Kidney (tissue), 14 donors: ENCODE measurements around the gene HOXD11. TPM values are rescaled to one million over a fixed set of nuclear protein-coding genes. Genes with fewer than 3 reads are reported as not detected.

Experiments
- DNase-seq, 5 donors: peaks; one replicate each; pipeline ENCODE4 v3.0.0-alpha.2; 2013 to 2020
- FAIRE-seq: peaks from 2 replicates; lab custom pipeline; 2012; peaks lifted over from hg19 to GRCh38; lab: Jason Lieb, UNC
- H3K27ac ChIP-seq, 2 donors: one replicate each; pipeline ENCODE4 v1.7.0; 2013; ENCODE audit warnings: low read depth in 2 of 2, low read length in 2 of 2, inconsistent platforms in 1 of 2
- H3K27me3 ChIP-seq: one replicate; pipeline ENCODE4 v1.7.1; 2013; ENCODE audit warnings: low read length, inconsistent platforms; ENCODE audit not compliant: control insufficient read depth, insufficient read depth
- H3K36me3 ChIP-seq, 3 donors: one replicate each; pipeline versions ENCODE4 v1.7.0 to v1.7.1; 2013; ENCODE audit warnings: low read length in 3 of 3, control low read depth in 1 of 3, inconsistent platforms in 1 of 3; ENCODE audit not compliant: insufficient read depth in 3 of 3, control insufficient read depth in 2 of 3
- H3K4me1 ChIP-seq, 3 donors: one replicate each; pipeline versions ENCODE4 v1.7.0 to v1.7.1; 2013; ENCODE audit warnings: low read length in 3 of 3, inconsistent platforms in 1 of 3, low read depth in 1 of 3; ENCODE audit not compliant: control insufficient read depth in 2 of 3, insufficient read depth in 2 of 3
- H3K4me3 ChIP-seq, 3 donors: one replicate each; pipeline versions ENCODE4 v1.7.0 to v1.8.1; 2013; ENCODE audit warnings: low read length in 3 of 3, control low read depth in 1 of 3, inconsistent platforms in 1 of 3
- H3K9ac ChIP-seq, 3 donors: one replicate each; pipeline versions ENCODE4 v1.7.0 to v1.7.1; 2013; ENCODE audit warnings: low read length in 3 of 3, control low read depth in 1 of 3, inconsistent platforms in 1 of 3
- H3K9me3 ChIP-seq, 3 donors: one replicate each; pipeline versions ENCODE4 v1.7.0 to v1.7.1; 2013; ENCODE audit warnings: low read length in 3 of 3, control low read depth in 1 of 3, inconsistent platforms in 1 of 3; ENCODE audit not compliant: control insufficient read depth in 2 of 3, insufficient read depth in 1 of 3
- CTCF ChIP-seq: IDR thresholded peaks from 3 replicates; pipeline ENCODE4 v1.5.1; 2012; ENCODE audit warnings: mild to moderate bottlenecking, moderate library complexity, borderline replicate concordance; ENCODE audit not compliant: insufficient read depth; ENCODE audit errors: extremely low read depth
- intact Hi-C: fragments of 100-400 bp; cut with DNase I; formaldehyde crosslinking; loops from one replicate; pipeline ENCODE4 v1.11.1; 2022
- polyA plus RNA-seq: library from polyadenylated mRNA; stranded (reverse); fragments of 350-450 nt; fragmentation: Illumina TruSeq; extraction: RNeasy Lipid Tissue Mini Kit (QIAGEN cat#74804); gene quantifications from one replicate; pipeline ENCODE4 v1.2.3, GENCODE V29; 2014; ENCODE audit warnings: low read depth, low replicate concordance; ENCODE audit not compliant: insufficient read depth
- total RNA-seq: library from RNA; stranded (reverse); fragmentation: NEBNext Ultra II Directional; extraction: Animal tissue kit (Norgen Biotek cat#: 25700); gene quantifications from one replicate; pipeline ENCODE4 v1.2.1, GENCODE V29; 2021
- donor health status: control.
- donor health status: control.
- donor health status: control.
- donor health status: control.
- donor health status: control.
- donor health status: DM: yes; HTN: yes; CAD: no.
- donor health status: Normal renal cell carcinoma (clear cell type).

Gene HOXD11
- total and polyA plus RNA-seq, 2 donors from 2014 or later: 5.8 to 15.9 TPM

GRCh38 chr2:176138923-176139660 is 32.0 kb downstream of the HOXD11 start:
- peak overlapping the region; percentile 94 to 97 for H3K27ac ChIP-seq
- peak overlapping the region; percentile 71 to 84 (median 73) for H3K4me3 ChIP-seq
- DNase-seq: peak in 3 of 5 donors; percentile 58 to 76 (median 75)
- H3K9ac ChIP-seq: peak overlapping the region; percentile 44 to 95 (median 80)
- H3K4me1 ChIP-seq: peaks cover 6 to 25% (median 18%) of the 10 kb centered on the region in 3 donors
- intact Hi-C loops: no loop called here
- no peak for TF ChIP-seq CTCF
- no peaks in the 10 kb centered on the region for H3K9me3 ChIP-seq
- H3K27me3 ChIP-seq: no peaks in the 10 kb centered on the region
- FAIRE-seq: no peak
- no peaks in the 10 kb centered on the region for H3K36me3 ChIP-seq

GRCh38 chr2:176139661-176140512 is 32.8 kb downstream of the HOXD11 start:
- Histone ChIP-seq H3K36me3 (no peaks in the 10 kb centered on the region), H3K4me3 (peak overlapping the region; percentile 71 to 84 (median 73)), H3K27me3 (no peaks in the 10 kb centered on the region), H3K9me3 (no peaks in the 10 kb centered on the region), H3K9ac (peak overlapping the region; percentile 58 to 95 (median 80)), H3K4me1 (peaks cover 6 to 25% (median 18%) of the 10 kb centered on the region in 3 donors), H3K27ac (peak overlapping the region; percentile 94 to 97)
- intact Hi-C loops: loop anchor here (10.0 kb wide), 2 partner anchors 315 to 415 kb away; no protein-coding TSS in a partner anchor
- DNase-seq (peak in 4 of 5 donors; percentile 75 to 91 (median 86)), FAIRE-seq (no peak)
- no peak for TF ChIP-seq CTCF

GRCh38 chr2:176140513-176141317 is 33.6 kb downstream of the HOXD11 start:
- intact Hi-C loops: loop anchor here (10.0 kb wide), 2 partner anchors 314 to 414 kb away; no protein-coding TSS in a partner anchor
- H3K4me1 ChIP-seq: peaks cover 9 to 24% (median 19%) of the 10 kb centered on the region in 3 donors
- TF ChIP-seq CTCF: peak; percentile 97
- DNase-seq: peak; percentile 94 to 97 (median 95)
- peak overlapping the region; percentile 58 to 73 (median 65) for H3K9ac ChIP-seq
- H3K36me3 ChIP-seq: no peaks in the 10 kb centered on the region
- no peaks in the 10 kb centered on the region for H3K9me3 ChIP-seq
- H3K27me3 ChIP-seq: no peaks in the 10 kb centered on the region
- FAIRE-seq: no peak
- peak overlapping the region; percentile 82 to 97 for H3K27ac ChIP-seq
- peak overlapping the region; percentile 16 to 58 (median 57) for H3K4me3 ChIP-seq
